ENCODE data around the gene PROC.
A peak's percentile ranks its signal among the peaks of the same experiment; 100 is the strongest.

Gene PROC

DNA sequence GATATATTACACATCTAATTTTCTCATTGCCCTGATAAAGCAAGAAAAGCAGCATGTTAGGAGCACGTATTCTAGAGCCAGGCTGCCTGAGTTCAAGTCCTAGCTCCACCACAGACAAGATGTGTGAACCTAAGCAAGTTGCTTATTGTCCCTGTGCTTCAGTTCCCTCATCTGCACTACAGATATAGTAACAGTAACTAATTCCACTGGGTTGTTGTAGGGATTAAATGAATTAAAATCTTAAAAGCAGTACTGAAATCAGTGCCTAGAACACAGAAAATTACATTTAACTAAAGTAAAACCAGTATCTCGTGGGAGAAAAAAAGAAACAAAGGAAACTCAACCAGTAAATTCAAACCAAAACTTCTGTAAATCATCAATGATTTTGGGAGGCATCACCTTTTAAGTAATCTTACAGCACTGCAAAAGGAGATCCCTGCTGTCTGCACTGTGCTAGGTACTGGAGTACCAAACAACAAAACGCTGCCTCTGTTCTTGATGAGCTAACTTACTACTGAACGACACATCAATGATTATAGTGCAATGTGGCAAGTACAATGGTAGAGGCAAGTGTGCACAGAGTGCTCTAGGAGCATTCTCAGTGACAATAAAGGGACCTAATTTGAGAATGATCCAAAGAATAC, 38.4 kb upstream of the PROC start:
- TF ChIP-seq, protein P1, sequence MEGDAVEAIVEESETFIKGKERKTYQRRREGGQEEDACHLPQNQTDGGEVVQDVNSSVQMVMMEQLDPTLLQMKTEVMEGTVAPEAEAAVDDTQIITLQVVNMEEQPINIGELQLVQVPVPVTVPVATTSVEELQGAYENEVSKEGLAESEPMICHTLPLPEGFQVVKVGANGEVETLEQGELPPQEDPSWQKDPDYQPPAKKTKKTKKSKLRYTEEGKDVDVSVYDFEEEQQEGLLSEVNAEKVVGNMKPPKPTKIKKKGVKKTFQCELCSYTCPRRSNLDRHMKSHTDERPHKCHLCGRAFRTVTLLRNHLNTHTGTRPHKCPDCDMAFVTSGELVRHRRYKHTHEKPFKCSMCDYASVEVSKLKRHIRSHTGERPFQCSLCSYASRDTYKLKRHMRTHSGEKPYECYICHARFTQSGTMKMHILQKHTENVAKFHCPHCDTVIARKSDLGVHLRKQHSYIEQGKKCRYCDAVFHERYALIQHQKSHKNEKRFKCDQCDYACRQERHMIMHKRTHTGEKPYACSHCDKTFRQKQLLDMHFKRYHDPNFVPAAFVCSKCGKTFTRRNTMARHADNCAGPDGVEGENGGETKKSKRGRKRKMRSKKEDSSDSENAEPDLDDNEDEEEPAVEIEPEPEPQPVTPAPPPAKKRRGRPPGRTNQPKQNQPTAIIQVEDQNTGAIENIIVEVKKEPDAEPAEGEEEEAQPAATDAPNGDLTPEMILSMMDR (IDR thresholded peaks at IDR 0.05; ENCODE audit: extremely low read depth, missing control alignments) = no peak
- no peak for DNase-seq (ENCODE audit: low spot score)

- DNase-seq (ENCODE audit: low spot score) = no peak
Measured at GRCh38 chr2:127381762-127382161, 36.5 kb upstream of the PROC start.

GRCh38 chr2:127382831-127383230, 35.4 kb upstream of the PROC start:
- TF ChIP-seq, protein P1 (IDR thresholded peaks at IDR 0.05; ENCODE audit: extremely low read depth, missing control alignments) = no peak
- no peak for DNase-seq (ENCODE audit: low spot score)

More at GRCh38 chr2:127381762-127382161, 36.5 kb upstream of the PROC start:
- TF ChIP-seq, protein P1 (IDR thresholded peaks at IDR 0.05; ENCODE audit: extremely low read depth, missing control alignments) = no peak

- TF ChIP-seq, protein P1 (IDR thresholded peaks at IDR 0.05; ENCODE audit: extremely low read depth, missing control alignments) = no peak
- no peak for DNase-seq (ENCODE audit: low spot score)
Measured at GRCh38 chr2:127384529-127384928, 33.7 kb upstream of the PROC start.

GRCh38 chr2:127386246-127386645, 32.0 kb upstream of the PROC start:
- no peak for DNase-seq (ENCODE audit: low spot score)
- TF ChIP-seq, protein P1 (IDR thresholded peaks at IDR 0.05; ENCODE audit: extremely low read depth, missing control alignments) = no peak

DNA sequence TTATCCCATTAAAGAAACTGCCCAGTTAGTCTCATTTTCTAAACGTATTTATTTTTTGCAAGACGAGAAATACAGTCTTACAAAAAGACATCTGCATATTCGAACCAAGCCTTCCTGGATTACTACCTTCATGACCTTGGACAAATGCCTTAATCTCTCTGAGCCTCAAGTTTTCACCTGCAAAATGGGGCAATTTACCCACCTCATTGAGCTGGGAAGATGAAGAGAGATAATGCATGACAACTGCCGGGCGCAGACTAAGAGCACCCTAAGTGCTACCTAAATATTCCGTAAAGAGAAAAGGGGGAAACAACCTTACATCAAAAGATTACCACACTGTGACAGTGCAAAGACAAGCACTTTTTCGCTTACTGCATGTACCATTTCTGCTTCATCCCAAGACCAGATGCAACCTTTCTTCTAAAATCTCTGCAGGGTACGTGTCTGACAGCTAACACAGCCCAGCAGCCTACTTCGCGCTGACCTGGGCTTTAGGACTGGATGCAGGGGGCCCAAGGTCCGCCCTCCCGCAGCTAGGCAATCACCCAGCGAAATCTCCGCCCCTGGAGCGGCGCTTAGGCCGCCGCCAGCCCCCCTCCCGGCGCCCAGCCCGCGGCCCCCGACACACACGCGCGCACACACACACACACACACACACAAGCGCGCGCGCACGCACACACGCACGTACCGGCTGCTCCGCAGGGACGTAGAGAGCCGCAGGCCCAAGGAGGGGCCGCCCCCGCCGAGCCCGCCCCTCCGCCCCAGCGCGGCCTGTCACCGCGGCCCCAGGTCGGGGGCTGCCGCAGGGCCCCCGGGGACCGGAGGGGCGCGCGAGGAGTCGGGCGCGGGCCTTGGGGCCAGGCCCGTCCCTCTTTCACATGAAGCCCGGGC, 31.2 kb upstream of the PROC start:
- TF ChIP-seq, protein P1 (IDR thresholded peaks at IDR 0.05; ENCODE audit: extremely low read depth, missing control alignments) = no peak
- DNase-seq (ENCODE audit: low spot score) = peak; percentile 91
